ENCODE measurements around the gene CCDC192.

Gene CCDC192

GRCh38 chr5:127851964-127852363 lies 148.8 kb downstream of the CCDC192 start:
- H3K4me1 ChIP-seq (ENCODE audit: insufficient read depth, low read length), result no peaks in the 10 kb centered on the region
- no peak overlapping the region for H3K9ac ChIP-seq (ENCODE audit: low read length)
- no peaks in the 10 kb centered on the region for H3K36me3 ChIP-seq (ENCODE audit: insufficient read depth, low read length)
- H3K9me3 ChIP-seq (ENCODE audit: low read length), result no peaks in the 10 kb centered on the region
- no peak overlapping the region for H3K27ac ChIP-seq (ENCODE audit: low read depth, low read length)
- no peaks in the 10 kb centered on the region for H3K27me3 ChIP-seq (ENCODE audit: control insufficient read depth in 1 of 2, insufficient read depth in 2 of 2, low read length in 2 of 2)
- no peak overlapping the region for H3K4me3 ChIP-seq (ENCODE audit: low read depth in 1 of 2, low read length in 2 of 2)

DNA sequence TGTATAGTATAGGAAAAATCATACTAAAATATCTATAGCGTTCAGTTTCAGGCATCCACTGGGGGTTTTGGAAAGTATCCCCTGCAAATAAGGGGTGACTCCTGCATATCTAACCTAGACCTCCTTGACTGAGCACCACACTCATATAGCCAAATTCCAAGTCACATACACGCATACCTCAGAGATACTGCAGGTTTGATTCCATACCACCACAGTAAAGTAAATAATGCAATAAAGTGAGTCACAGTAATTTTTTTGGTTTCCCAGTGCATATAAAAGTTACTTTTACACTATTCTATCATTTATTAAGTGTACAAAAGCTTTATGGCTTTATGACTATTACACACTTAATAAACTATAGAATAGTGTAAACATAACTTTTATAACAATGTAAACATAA lies 151.3 kb downstream of the CCDC192 start:
- Histone ChIP-seq H3K4me3 (ENCODE audit: low read depth in 1 of 2, low read length in 2 of 2) (no peak overlapping the region), H3K27ac (ENCODE audit: low read depth, low read length) (no peak overlapping the region), H3K9me3 (ENCODE audit: low read length) (no peaks in the 10 kb centered on the region), H3K4me1 (ENCODE audit: insufficient read depth, low read length) (peaks cover 10% of the 10 kb centered on the region), H3K9ac (ENCODE audit: low read length) (no peak overlapping the region), H3K36me3 (ENCODE audit: insufficient read depth, low read length) (no peaks in the 10 kb centered on the region), H3K27me3 (ENCODE audit: control insufficient read depth in 1 of 2, insufficient read depth in 2 of 2, low read length in 2 of 2) (no peaks in the 10 kb centered on the region)

- H3K4me1 ChIP-seq (ENCODE audit: insufficient read depth, low read length), result peaks cover 10% of the 10 kb centered on the region
- no peaks in the 10 kb centered on the region for H3K27me3 ChIP-seq (ENCODE audit: control insufficient read depth in 1 of 2, insufficient read depth in 2 of 2, low read length in 2 of 2)
- no peak overlapping the region for H3K27ac ChIP-seq (ENCODE audit: low read depth, low read length)
- no peaks in the 10 kb centered on the region for H3K9me3 ChIP-seq (ENCODE audit: low read length)
- no peaks in the 10 kb centered on the region for H3K36me3 ChIP-seq (ENCODE audit: insufficient read depth, low read length)
- no peak overlapping the region for H3K9ac ChIP-seq (ENCODE audit: low read length)
- H3K4me3 ChIP-seq (ENCODE audit: low read depth in 1 of 2, low read length in 2 of 2), result no peak overlapping the region
Measured at GRCh38 chr5:127856292-127856691, 153.1 kb downstream of the CCDC192 start.

DNA sequence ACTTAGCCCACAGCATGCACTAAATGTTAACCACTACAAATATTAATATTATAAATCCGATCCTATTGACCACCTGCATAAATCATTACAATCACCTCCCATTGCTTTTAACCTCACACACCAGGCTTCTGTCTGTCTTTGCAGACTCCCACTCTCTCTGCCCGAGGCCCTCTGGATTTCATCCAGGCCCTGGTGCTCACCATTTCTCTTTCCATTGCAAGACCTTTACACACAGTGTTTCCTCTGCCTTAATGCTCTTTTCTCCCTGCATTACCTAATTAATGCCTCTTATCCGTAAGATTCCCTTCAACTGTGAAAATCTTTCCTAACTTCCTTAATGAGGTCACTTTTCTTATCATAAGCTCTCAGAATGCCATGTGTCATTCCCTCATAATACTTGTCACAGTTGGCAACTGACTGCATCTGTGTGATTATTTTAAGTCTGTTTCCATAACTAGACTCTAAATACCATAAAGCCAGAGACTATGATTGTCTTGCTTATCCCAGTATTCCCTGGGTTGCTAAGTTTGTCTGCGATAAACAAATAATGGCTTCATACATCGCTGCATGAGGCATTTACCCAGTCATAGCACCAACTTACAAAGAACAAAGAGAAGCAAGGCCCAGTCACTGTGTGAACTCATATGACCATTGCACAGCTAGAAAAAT lies 155.1 kb downstream of the CCDC192 start:
- no peak overlapping the region for H3K4me3 ChIP-seq (ENCODE audit: low read depth in 1 of 2, low read length in 2 of 2)
- no peak overlapping the region for H3K27ac ChIP-seq (ENCODE audit: low read depth, low read length)
- H3K9ac ChIP-seq (ENCODE audit: low read length), result no peak overlapping the region
- no peaks in the 10 kb centered on the region for H3K9me3 ChIP-seq (ENCODE audit: low read length)
- H3K36me3 ChIP-seq (ENCODE audit: insufficient read depth, low read length), result no peaks in the 10 kb centered on the region
- peaks cover 10% of the 10 kb centered on the region for H3K4me1 ChIP-seq (ENCODE audit: insufficient read depth, low read length)
- no peaks in the 10 kb centered on the region for H3K27me3 ChIP-seq (ENCODE audit: control insufficient read depth in 1 of 2, insufficient read depth in 2 of 2, low read length in 2 of 2)

DNA sequence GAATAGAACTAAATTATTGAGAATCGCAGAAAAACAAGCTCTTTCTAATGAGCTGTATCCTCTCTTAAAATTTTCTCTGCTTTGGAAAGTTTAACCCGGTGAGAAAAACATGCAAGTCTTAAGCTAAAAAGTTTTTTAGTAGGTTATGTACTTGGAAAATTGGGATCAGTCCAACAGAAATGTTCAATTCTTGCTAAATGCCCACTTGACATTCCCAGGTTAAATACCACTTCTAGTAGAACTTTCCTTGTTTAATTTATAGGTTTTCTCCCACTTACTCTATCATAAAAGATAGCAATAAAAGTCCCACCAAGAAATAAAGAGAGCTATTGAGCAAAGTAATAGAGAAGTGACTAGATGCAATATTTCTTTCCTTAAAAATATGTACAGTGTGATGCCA lies 157.1 kb downstream of the CCDC192 start:
- no peak overlapping the region for H3K4me3 ChIP-seq (ENCODE audit: low read depth in 1 of 2, low read length in 2 of 2)
- peaks cover 10% of the 10 kb centered on the region for H3K4me1 ChIP-seq (ENCODE audit: insufficient read depth, low read length)
- H3K9me3 ChIP-seq (ENCODE audit: low read length), result no peaks in the 10 kb centered on the region
- no peaks in the 10 kb centered on the region for H3K36me3 ChIP-seq (ENCODE audit: insufficient read depth, low read length)
- H3K9ac ChIP-seq (ENCODE audit: low read length), result no peak overlapping the region
- H3K27ac ChIP-seq (ENCODE audit: low read depth, low read length), result no peak overlapping the region
- no peaks in the 10 kb centered on the region for H3K27me3 ChIP-seq (ENCODE audit: control insufficient read depth in 1 of 2, insufficient read depth in 2 of 2, low read length in 2 of 2)

DNA sequence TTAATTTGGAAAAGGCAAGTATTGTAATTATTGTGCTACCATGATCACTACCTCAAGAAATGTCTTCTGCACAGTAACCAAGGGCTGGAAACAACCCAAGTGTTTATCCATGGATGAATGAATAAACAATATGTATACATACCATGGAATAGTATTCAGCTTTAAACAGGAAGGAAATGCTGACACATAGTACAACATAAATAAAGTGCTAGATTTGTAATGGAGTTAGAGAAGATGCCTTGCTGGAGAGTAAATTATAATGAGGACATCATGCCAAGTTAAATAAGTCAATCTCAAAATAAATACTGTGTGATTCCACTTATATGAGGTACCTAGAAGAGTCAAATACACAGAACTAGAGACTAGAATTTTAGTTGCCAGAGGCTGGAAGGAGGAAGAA lies 160.0 kb downstream of the CCDC192 start:
- no peak overlapping the region for H3K27ac ChIP-seq (ENCODE audit: low read depth, low read length)
- peaks cover 4% of the 10 kb centered on the region for H3K4me1 ChIP-seq (ENCODE audit: insufficient read depth, low read length)
- H3K9me3 ChIP-seq (ENCODE audit: low read length), result no peaks in the 10 kb centered on the region
- H3K36me3 ChIP-seq (ENCODE audit: insufficient read depth, low read length), result no peaks in the 10 kb centered on the region
- H3K4me3 ChIP-seq (ENCODE audit: low read depth in 1 of 2, low read length in 2 of 2), result no peak overlapping the region
- H3K27me3 ChIP-seq (ENCODE audit: control insufficient read depth in 1 of 2, insufficient read depth in 2 of 2, low read length in 2 of 2), result no peaks in the 10 kb centered on the region
- H3K9ac ChIP-seq (ENCODE audit: low read length), result no peak overlapping the region

- Histone ChIP-seq H3K9me3 (ENCODE audit: low read length) (no peaks in the 10 kb centered on the region), H3K4me3 (ENCODE audit: low read depth in 1 of 2, low read length in 2 of 2) (no peak overlapping the region), H3K36me3 (ENCODE audit: insufficient read depth, low read length) (no peaks in the 10 kb centered on the region), H3K9ac (ENCODE audit: low read length) (no peak overlapping the region), H3K27me3 (ENCODE audit: control insufficient read depth in 1 of 2, insufficient read depth in 2 of 2, low read length in 2 of 2) (no peaks in the 10 kb centered on the region), H3K4me1 (ENCODE audit: insufficient read depth, low read length) (no peaks in the 10 kb centered on the region), H3K27ac (ENCODE audit: low read depth, low read length) (no peak overlapping the region)
Measured at GRCh38 chr5:127863610-127864395, 160.6 kb downstream of the CCDC192 start.

DNA sequence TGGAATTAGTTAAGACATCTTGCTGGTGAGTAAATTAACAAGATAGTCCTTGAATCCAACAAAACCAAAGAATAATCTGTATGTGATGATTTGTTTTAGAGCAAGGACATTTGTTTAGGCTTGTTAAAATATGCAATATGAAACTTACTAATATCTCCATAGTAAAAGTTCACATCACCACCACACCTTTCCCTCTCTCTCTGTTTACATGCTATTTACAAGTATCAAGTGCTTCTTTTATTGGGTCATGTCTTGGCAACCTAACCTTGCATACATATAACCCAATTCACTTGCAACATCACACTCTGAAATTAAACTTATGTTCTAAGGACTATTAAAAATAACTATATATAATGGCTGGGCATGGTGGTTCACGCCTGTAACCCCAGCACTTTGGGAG lies 161.3 kb downstream of the CCDC192 start:
- Histone ChIP-seq H3K9me3 (ENCODE audit: low read length) (no peaks in the 10 kb centered on the region), H3K27ac (ENCODE audit: low read depth, low read length) (no peak overlapping the region), H3K4me3 (ENCODE audit: low read depth in 1 of 2, low read length in 2 of 2) (no peak overlapping the region), H3K27me3 (ENCODE audit: control insufficient read depth in 1 of 2, insufficient read depth in 2 of 2, low read length in 2 of 2) (no peaks in the 10 kb centered on the region), H3K4me1 (ENCODE audit: insufficient read depth, low read length) (no peaks in the 10 kb centered on the region), H3K36me3 (ENCODE audit: insufficient read depth, low read length) (no peaks in the 10 kb centered on the region), H3K9ac (ENCODE audit: low read length) (no peak overlapping the region)

GRCh38 chr5:127865273-127865672 lies 162.1 kb downstream of the CCDC192 start:
- Histone ChIP-seq H3K9me3 (ENCODE audit: low read length) (no peaks in the 10 kb centered on the region), H3K27ac (ENCODE audit: low read depth, low read length) (no peak overlapping the region), H3K36me3 (ENCODE audit: insufficient read depth, low read length) (no peaks in the 10 kb centered on the region), H3K4me3 (ENCODE audit: low read depth in 1 of 2, low read length in 2 of 2) (no peak overlapping the region), H3K9ac (ENCODE audit: low read length) (no peak overlapping the region), H3K27me3 (ENCODE audit: control insufficient read depth in 1 of 2, insufficient read depth in 2 of 2, low read length in 2 of 2) (no peaks in the 10 kb centered on the region), H3K4me1 (ENCODE audit: insufficient read depth, low read length) (peaks cover under 1% of the 10 kb centered on the region)

DNA sequence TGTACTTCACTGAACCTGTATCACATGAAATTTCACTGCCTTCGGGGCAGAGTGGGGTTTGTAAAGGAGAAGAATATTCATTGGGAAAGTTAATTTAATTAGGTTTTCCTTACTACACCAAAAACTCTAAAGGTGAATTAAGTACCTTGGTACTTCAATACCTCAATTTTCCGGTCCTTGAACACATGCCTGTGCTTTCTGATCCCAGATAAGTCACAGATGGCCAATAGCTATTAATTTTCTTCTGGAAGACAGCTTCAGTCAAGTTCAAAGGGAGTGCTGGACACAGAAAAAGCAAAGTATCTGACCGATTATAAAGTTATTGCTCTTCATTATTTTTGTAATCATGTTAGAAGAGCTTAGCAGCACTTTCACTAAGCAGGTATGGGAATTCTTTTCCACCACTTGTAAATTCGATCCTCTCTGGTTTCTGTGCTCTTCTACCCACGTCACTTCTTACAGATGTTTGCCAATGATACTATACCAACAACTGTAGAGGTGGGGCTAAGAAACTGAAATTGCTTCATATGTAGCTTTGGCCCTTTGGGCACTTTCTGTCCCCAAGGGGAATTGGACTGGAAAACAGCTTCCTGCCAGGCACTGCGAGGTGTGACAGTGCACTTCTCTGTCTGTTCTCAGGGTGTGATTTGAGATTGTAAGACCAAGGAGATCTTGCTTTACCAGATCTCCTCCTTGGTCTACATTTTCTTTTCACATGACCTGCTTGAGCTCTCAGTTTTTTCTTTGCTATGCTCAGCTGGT lies 164.0 kb downstream of the CCDC192 start:
- no peak overlapping the region for H3K9ac ChIP-seq (ENCODE audit: low read length)
- H3K27ac ChIP-seq (ENCODE audit: low read depth, low read length), result no peak overlapping the region
- no peaks in the 10 kb centered on the region for H3K27me3 ChIP-seq (ENCODE audit: control insufficient read depth in 1 of 2, insufficient read depth in 2 of 2, low read length in 2 of 2)
- H3K36me3 ChIP-seq (ENCODE audit: insufficient read depth, low read length), result no peaks in the 10 kb centered on the region
- H3K4me1 ChIP-seq (ENCODE audit: insufficient read depth, low read length), result peaks cover 18% of the 10 kb centered on the region
- H3K9me3 ChIP-seq (ENCODE audit: low read length), result no peaks in the 10 kb centered on the region
- H3K4me3 ChIP-seq (ENCODE audit: low read depth in 1 of 2, low read length in 2 of 2), result no peak overlapping the region

GRCh38 chr5:127870914-127871313 lies 167.7 kb downstream of the CCDC192 start:
- H3K9me3 ChIP-seq (ENCODE audit: low read length), result no peaks in the 10 kb centered on the region
- H3K4me3 ChIP-seq (ENCODE audit: low read depth in 1 of 2, low read length in 2 of 2), result no peak overlapping the region
- H3K27me3 ChIP-seq (ENCODE audit: control insufficient read depth in 1 of 2, insufficient read depth in 2 of 2, low read length in 2 of 2), result no peaks in the 10 kb centered on the region
- peaks cover 26% of the 10 kb centered on the region for H3K4me1 ChIP-seq (ENCODE audit: insufficient read depth, low read length)
- H3K36me3 ChIP-seq (ENCODE audit: insufficient read depth, low read length), result no peaks in the 10 kb centered on the region
- peak overlapping the region; percentile 41 for H3K27ac ChIP-seq (ENCODE audit: low read depth, low read length)
- H3K9ac ChIP-seq (ENCODE audit: low read length), result no peak overlapping the region
